H9 (cell line): ENCODE results near the gene TNFRSF17. TPM values are rescaled to one million over a fixed set of nuclear protein-coding genes. Genes with fewer than 3 reads are reported as not detected.

Source experiments
- DNase-seq: peaks from one replicate; pipeline ENCODE4 v3.0.0-alpha.2; 2017
- H2AFZ ChIP-seq: one replicate; pipeline ENCODE4 v1.6.1; 2013; ENCODE audit warnings: mild to moderate bottlenecking, low read length, control low read depth, moderate library complexity
- H2AK5ac ChIP-seq: 2 replicates; pipeline ENCODE4 v1.6.1; 2013; ENCODE audit warnings: low read length, control low read depth, mixed read lengths; ENCODE audit not compliant: insufficient read length
- H2BK120ac ChIP-seq: one replicate; pipeline ENCODE4 v1.6.1; 2013; ENCODE audit warnings: low read depth, mild to moderate bottlenecking, low read length, control low read depth, inconsistent platforms; ENCODE audit not compliant: poor library complexity, severe bottlenecking
- H2BK12ac ChIP-seq: 2 replicates; pipeline ENCODE4 v1.6.1; 2013; ENCODE audit warnings: low read length, control low read depth, mixed read lengths, low read depth; ENCODE audit not compliant: insufficient read length
- H2BK15ac ChIP-seq: 2 replicates; pipeline ENCODE4 v1.6.1; 2013; ENCODE audit warnings: low read depth, low read length, control low read depth
- H2BK20ac ChIP-seq: one replicate; pipeline ENCODE4 v1.6.1; 2013; ENCODE audit warnings: low read depth, mild to moderate bottlenecking, low read length, control low read depth, inconsistent platforms; ENCODE audit not compliant: poor library complexity, severe bottlenecking
- H2BK5ac ChIP-seq: 2 replicates; pipeline ENCODE4 v1.6.1; 2013; ENCODE audit warnings: low read length, control low read depth, mixed read lengths; ENCODE audit not compliant: insufficient read length
- H3K14ac ChIP-seq: 2 replicates; pipeline ENCODE4 v1.6.1; 2013; ENCODE audit warnings: low read length, control low read depth; ENCODE audit not compliant: insufficient read depth
- H3K18ac ChIP-seq: 2 replicates; pipeline ENCODE4 v1.6.1; 2013; ENCODE audit warnings: low read depth, mild to moderate bottlenecking, mixed read lengths, low read length, control low read depth; ENCODE audit not compliant: insufficient read length
- H3K23ac ChIP-seq: 2 replicates; pipeline ENCODE4 v1.6.1; 2013; ENCODE audit warnings: low read length, control low read depth, mixed read lengths, low read depth; ENCODE audit not compliant: insufficient read length
- H3K23me2 ChIP-seq: 2 replicates; pipeline ENCODE4 v1.6.1; 2013; ENCODE audit warnings: low read depth, mild to moderate bottlenecking, mixed read lengths, low read length, control low read depth; ENCODE audit not compliant: insufficient read length, poor library complexity, severe bottlenecking
- H3K27ac ChIP-seq: 2 replicates; pipeline ENCODE4 v1.5.1; 2013; ENCODE audit warnings: low read length, control low read depth, mixed read lengths, low read depth; ENCODE audit not compliant: insufficient read length
- H3K27me3 ChIP-seq: 2 replicates; pipeline ENCODE4 v1.6.1; 2013; ENCODE audit warnings: low read length, control low read depth, inconsistent platforms; ENCODE audit not compliant: insufficient read depth
- H3K4ac ChIP-seq: 2 replicates; pipeline ENCODE4 v1.6.1; 2013; ENCODE audit warnings: low read depth, mild to moderate bottlenecking, control low read depth, inconsistent platforms, low read length, moderate library complexity
- H3K4me1 ChIP-seq: 2 replicates; pipeline ENCODE4 v1.6.1; 2013; ENCODE audit warnings: low read length, control low read depth, inconsistent platforms; ENCODE audit not compliant: insufficient read depth
- H3K4me2 ChIP-seq: 2 replicates; pipeline ENCODE4 v1.6.1; 2013; ENCODE audit warnings: low read length, control low read depth, mixed read lengths; ENCODE audit not compliant: insufficient read length, insufficient read depth
- H3K56ac ChIP-seq: 2 replicates; pipeline ENCODE4 v1.6.1; 2013; ENCODE audit warnings: low read depth, mild to moderate bottlenecking, mixed read lengths, low read length, control low read depth; ENCODE audit not compliant: insufficient read length
- H3K79me1 ChIP-seq: 2 replicates; pipeline ENCODE4 v1.6.1; 2013; ENCODE audit warnings: low read depth, mild to moderate bottlenecking, moderate library complexity, low read length, control low read depth, inconsistent platforms; ENCODE audit not compliant: insufficient read depth, poor library complexity, severe bottlenecking
- H3K79me2 ChIP-seq: 2 replicates; pipeline ENCODE4 v1.6.1; 2013; ENCODE audit warnings: low read length, control low read depth, inconsistent platforms; ENCODE audit not compliant: insufficient read depth
- H3K9ac ChIP-seq: 2 replicates; pipeline ENCODE4 v1.6.1; 2013; ENCODE audit warnings: low read length, control low read depth, mixed read lengths; ENCODE audit not compliant: insufficient read length; ENCODE audit errors: extremely low read depth
- H3K9me3 ChIP-seq: one replicate; pipeline ENCODE4 v1.6.1; 2013; ENCODE audit warnings: low read depth, low read length, inconsistent platforms; ENCODE audit not compliant: control insufficient read depth
- H3T11ph ChIP-seq: one replicate; pipeline ENCODE4 v1.6.1; 2013; ENCODE audit warnings: mild to moderate bottlenecking, low read length, control low read depth, inconsistent platforms
- H4K20me1 ChIP-seq: one replicate; pipeline ENCODE4 v1.6.1; 2013; ENCODE audit not compliant: control insufficient read depth, insufficient read length, insufficient read depth
- H4K5ac ChIP-seq: 2 replicates; pipeline ENCODE4 v1.6.1; 2013; ENCODE audit warnings: low read depth, mild to moderate bottlenecking, mixed read lengths, low read length, control low read depth; ENCODE audit not compliant: insufficient read length
- H4K8ac ChIP-seq: replicated peaks from 2 replicates; pipeline ENCODE4 v1.6.1; 2013; ENCODE audit warnings: low read length, control low read depth, mixed read lengths, low read depth; ENCODE audit not compliant: insufficient read length
- H4K91ac ChIP-seq: 2 replicates; pipeline ENCODE4 v1.6.1; 2013; ENCODE audit warnings: low read depth, mild to moderate bottlenecking, moderate library complexity, mixed read lengths, low read length, control low read depth; ENCODE audit not compliant: insufficient read length
- H3K27ac Mint-ChIP-seq, 3 experiments: 2 replicates in 2 of 3; 3 replicates in 1 of 3; pipeline ENCODE4 v1.8.0; 2020 to 2021; ENCODE audit warnings: mixed read lengths in 3 of 3, mild to moderate bottlenecking in 1 of 3, moderate library complexity in 1 of 3
- H3K27me3 Mint-ChIP-seq: 2 replicates; pipeline ENCODE4 v1.8.0; 2021; ENCODE audit warnings: low read depth, mild to moderate bottlenecking, moderate library complexity, mixed read lengths
- H3K36me3 Mint-ChIP-seq, 3 experiments: 2 replicates in 2 of 3; 3 replicates in 1 of 3; pipeline ENCODE4 v1.8.0; 2020 to 2021; ENCODE audit warnings: low read depth in 3 of 3, mixed read lengths in 3 of 3; ENCODE audit not compliant: insufficient read depth in 1 of 3
- H3K4me1 Mint-ChIP-seq, 2 experiments: 2 replicates each; pipeline ENCODE4 v1.8.0; 2020; ENCODE audit warnings: mixed read lengths in 2 of 2
- H3K4me3 Mint-ChIP-seq, 2 experiments: 2 replicates in 1 of 2; 3 replicates in 1 of 2; pipeline ENCODE4 v1.8.0; 2020 to 2021; ENCODE audit warnings: mild to moderate bottlenecking in 2 of 2, mixed read lengths in 2 of 2, moderate library complexity in 1 of 2
- H3K9me3 Mint-ChIP-seq, 2 experiments: 2 replicates in 1 of 2; 3 replicates in 1 of 2; pipeline ENCODE4 v1.8.0; 2020; ENCODE audit warnings: mild to moderate bottlenecking in 2 of 2, mixed read lengths in 2 of 2, moderate library complexity in 1 of 2
- WGBS: extraction: QIAGEN DNeasy Blood & Tissue Kit; methylation state at CpG from one replicate; pipeline ENCODE4 v1.1.7; 2013; ENCODE audit warnings: missing lambda C conversion rate, low lambda C conversion rate, mixed read lengths; ENCODE audit not compliant: insufficient read length; ENCODE audit errors: extremely low coverage; 5-methylcytosine and 5-hydroxymethylcytosine counted together
- total RNA-seq: library from RNA; stranded (reverse); gene quantifications from 2 replicates; pipeline ENCODE4 v1.2.1, GENCODE V29; 2021
- TF ChIP-seq, protein P1 (sequence below): fragments of 200-600 bp; sonication (generic); conservative IDR thresholded peaks from 3 replicates; pipeline ENCODE4 v1.8.0; 2021; ENCODE audit warnings: antibody characterized with exemption, mild to moderate bottlenecking

The TNFRSF17 gene
- total RNA-seq, 1 experiment from 2014 or later = not detected

- no peak overlapping the region for H3K27ac ChIP-seq
- no peak overlapping the region for H3K4ac ChIP-seq
- no peak overlapping the region for H2BK12ac ChIP-seq
- WGBS = no CpG with 5 or more reads among the region's 7 CpGs
- H2BK5ac ChIP-seq = no peak overlapping the region
- H3K27me3 ChIP-seq = no peaks in the 10 kb centered on the region
- H3K27me3 Mint-ChIP-seq = no peaks in the 10 kb centered on the region
- H3K4me2 ChIP-seq = no peak overlapping the region
- no peak overlapping the region for H3K23ac ChIP-seq
- no peaks in the 10 kb centered on the region for H3K79me1 ChIP-seq
- TF ChIP-seq, protein P1, sequence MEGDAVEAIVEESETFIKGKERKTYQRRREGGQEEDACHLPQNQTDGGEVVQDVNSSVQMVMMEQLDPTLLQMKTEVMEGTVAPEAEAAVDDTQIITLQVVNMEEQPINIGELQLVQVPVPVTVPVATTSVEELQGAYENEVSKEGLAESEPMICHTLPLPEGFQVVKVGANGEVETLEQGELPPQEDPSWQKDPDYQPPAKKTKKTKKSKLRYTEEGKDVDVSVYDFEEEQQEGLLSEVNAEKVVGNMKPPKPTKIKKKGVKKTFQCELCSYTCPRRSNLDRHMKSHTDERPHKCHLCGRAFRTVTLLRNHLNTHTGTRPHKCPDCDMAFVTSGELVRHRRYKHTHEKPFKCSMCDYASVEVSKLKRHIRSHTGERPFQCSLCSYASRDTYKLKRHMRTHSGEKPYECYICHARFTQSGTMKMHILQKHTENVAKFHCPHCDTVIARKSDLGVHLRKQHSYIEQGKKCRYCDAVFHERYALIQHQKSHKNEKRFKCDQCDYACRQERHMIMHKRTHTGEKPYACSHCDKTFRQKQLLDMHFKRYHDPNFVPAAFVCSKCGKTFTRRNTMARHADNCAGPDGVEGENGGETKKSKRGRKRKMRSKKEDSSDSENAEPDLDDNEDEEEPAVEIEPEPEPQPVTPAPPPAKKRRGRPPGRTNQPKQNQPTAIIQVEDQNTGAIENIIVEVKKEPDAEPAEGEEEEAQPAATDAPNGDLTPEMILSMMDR = no peak
- H3K9ac ChIP-seq = no peak overlapping the region
- H2BK120ac ChIP-seq = no peak overlapping the region
- H2AK5ac ChIP-seq = no peak overlapping the region
- H4K20me1 ChIP-seq = no peaks in the 10 kb centered on the region
- no peaks in the 10 kb centered on the region for H3K79me2 ChIP-seq
- no peaks in the 10 kb centered on the region for H3K23me2 ChIP-seq
- no peak overlapping the region for H2AFZ ChIP-seq
- H3K14ac ChIP-seq = no peak overlapping the region
- H4K8ac ChIP-seq = no peak overlapping the region
- no peaks in the 10 kb centered on the region for H3K4me1 Mint-ChIP-seq
- no peak overlapping the region for H3K27ac Mint-ChIP-seq
- no peak for DNase-seq
- H3K4me3 Mint-ChIP-seq = no peak overlapping the region
- no peak overlapping the region for H2BK20ac ChIP-seq
- H4K5ac ChIP-seq = no peak overlapping the region
- no peaks in the 10 kb centered on the region for H3K36me3 Mint-ChIP-seq
- no peaks in the 10 kb centered on the region for H3K9me3 ChIP-seq
- no peaks in the 10 kb centered on the region for H3K9me3 Mint-ChIP-seq
- H3K18ac ChIP-seq = no peak overlapping the region
- H4K91ac ChIP-seq = no peak overlapping the region
- H3T11ph ChIP-seq = no peak overlapping the region
- H2BK15ac ChIP-seq = no peak overlapping the region
- no peaks in the 10 kb centered on the region for H3K4me1 ChIP-seq
- H3K56ac ChIP-seq = no peak overlapping the region
Observed at GRCh38 chr16:11966173-11966572, 1.2 kb downstream of the TNFRSF17 start.
